ENCODE measurements around the gene DDHD1.
A peak's percentile ranks its signal among the peaks of the same experiment; 100 is the strongest.
"Not testable (repeated sequence)": the region's sequence is repeated elsewhere in the genome, so short reads cannot be mapped to it uniquely, and the experiment has no call there.

Gene DDHD1

GRCh38 chr14:53186532-53186931, 33.4 kb upstream of the DDHD1 start:
- TF ChIP-seq CTCF (IDR thresholded peaks at IDR 0.05; ENCODE audit: low read depth, low read length, missing control alignments) = no peak
- H3K4me3 ChIP-seq (ENCODE audit: low read depth, low read length) = no peak overlapping the region
- no peak for DNase-seq (ENCODE audit: low read depth)
- in situ Hi-C loops (cut with HindIII; ENCODE audit: low sequenced_read_pairs) = no loop called here

GRCh38 chr14:53183611-53184010, 30.5 kb upstream of the DDHD1 start:
- H3K4me3 ChIP-seq (ENCODE audit: low read depth, low read length) = no peak overlapping the region
- no peak for TF ChIP-seq CTCF (IDR thresholded peaks at IDR 0.05; ENCODE audit: low read depth, low read length, missing control alignments)
- in situ Hi-C loops (cut with HindIII; ENCODE audit: low sequenced_read_pairs) = no loop called here
- DNase-seq (ENCODE audit: low read depth) = peak; percentile 2

- no peak overlapping the region for H3K4me3 ChIP-seq (ENCODE audit: low read depth, low read length)
- no peak for DNase-seq (ENCODE audit: low read depth)
- in situ Hi-C loops (cut with HindIII; ENCODE audit: low sequenced_read_pairs) = no loop called here
- no peak for TF ChIP-seq CTCF (IDR thresholded peaks at IDR 0.05; ENCODE audit: low read depth, low read length, missing control alignments)
Observed at GRCh38 chr14:53183056-53183455, 29.9 kb upstream of the DDHD1 start.

- in situ Hi-C loops (cut with HindIII; ENCODE audit: low sequenced_read_pairs); DNase-seq (ENCODE audit: low read depth); H3K4me3 ChIP-seq (ENCODE audit: low read depth, low read length): not testable (repeated sequence)
Observed at GRCh38 chr14:53181463-53182081, 28.4 kb upstream of the DDHD1 start.

GRCh38 chr14:53180272-53181221, 27.4 kb upstream of the DDHD1 start:
- peak; percentile 3 for DNase-seq (ENCODE audit: low read depth)
- peak; percentile 16 for TF ChIP-seq CTCF (IDR thresholded peaks at IDR 0.05; ENCODE audit: low read depth, low read length, missing control alignments)
- no peak overlapping the region for H3K4me3 ChIP-seq (ENCODE audit: low read depth, low read length)
- in situ Hi-C loops (cut with HindIII; ENCODE audit: low sequenced_read_pairs) = no loop called here

GRCh38 chr14:53179486-53180005, 26.4 kb upstream of the DDHD1 start:
- H3K4me3 ChIP-seq (ENCODE audit: low read depth, low read length); in situ Hi-C loops (cut with HindIII; ENCODE audit: low sequenced_read_pairs); DNase-seq (ENCODE audit: low read depth): not testable (repeated sequence)

GRCh38 chr14:53175375-53175774, 22.3 kb upstream of the DDHD1 start:
- H3K4me3 ChIP-seq (ENCODE audit: low read depth, low read length) = no peak overlapping the region
- in situ Hi-C loops (cut with HindIII; ENCODE audit: low sequenced_read_pairs) = no loop called here
- TF ChIP-seq CTCF (IDR thresholded peaks at IDR 0.05; ENCODE audit: low read depth, low read length, missing control alignments) = no peak
- no peak for DNase-seq (ENCODE audit: low read depth)
